PFSK-1 (cell line): ENCODE results near the gene UBTD1.

Source experiments
- POLR2AphosphoS5 ChIP-seq: IDR thresholded peaks from 2 replicates; pipeline ENCODE4 v1.6.1; 2012; ENCODE audit warnings: low read depth, mild to moderate bottlenecking, control low read depth, low read length, moderate library complexity
- SIN3A ChIP-seq: IDR thresholded peaks from 2 replicates; pipeline ENCODE4 v1.6.1; 2012; ENCODE audit warnings: mild to moderate bottlenecking, low read length, moderate library complexity, borderline replicate concordance; ENCODE audit not compliant: insufficient read depth
- TAF1 ChIP-seq: IDR thresholded peaks from 2 replicates; pipeline ENCODE4 v1.6.1; 2012; ENCODE audit warnings: low read length, control low read depth, borderline replicate concordance; ENCODE audit not compliant: insufficient read depth
- TF ChIP-seq, protein P1 (sequence below), 2 experiments: IDR thresholded peaks; 2 replicates each; pipeline versions ENCODE4 v1.6.1 to v1.8.0; 2011 to 2012; ENCODE audit warnings: low read depth in 2 of 2, low read length in 2 of 2, control low read depth in 1 of 2, inconsistent platforms in 1 of 2, mild to moderate bottlenecking in 1 of 2, moderate library complexity in 1 of 2; ENCODE audit not compliant: insufficient read depth in 1 of 2

GRCh38 chr10:97468162-97468561 is 30.6 kb upstream of the UBTD1 start:
- TF ChIP-seq POLR2AphosphoS5 (no peak), TAF1 (no peak), SIN3A (no peak)
- TF ChIP-seq, protein P1, sequence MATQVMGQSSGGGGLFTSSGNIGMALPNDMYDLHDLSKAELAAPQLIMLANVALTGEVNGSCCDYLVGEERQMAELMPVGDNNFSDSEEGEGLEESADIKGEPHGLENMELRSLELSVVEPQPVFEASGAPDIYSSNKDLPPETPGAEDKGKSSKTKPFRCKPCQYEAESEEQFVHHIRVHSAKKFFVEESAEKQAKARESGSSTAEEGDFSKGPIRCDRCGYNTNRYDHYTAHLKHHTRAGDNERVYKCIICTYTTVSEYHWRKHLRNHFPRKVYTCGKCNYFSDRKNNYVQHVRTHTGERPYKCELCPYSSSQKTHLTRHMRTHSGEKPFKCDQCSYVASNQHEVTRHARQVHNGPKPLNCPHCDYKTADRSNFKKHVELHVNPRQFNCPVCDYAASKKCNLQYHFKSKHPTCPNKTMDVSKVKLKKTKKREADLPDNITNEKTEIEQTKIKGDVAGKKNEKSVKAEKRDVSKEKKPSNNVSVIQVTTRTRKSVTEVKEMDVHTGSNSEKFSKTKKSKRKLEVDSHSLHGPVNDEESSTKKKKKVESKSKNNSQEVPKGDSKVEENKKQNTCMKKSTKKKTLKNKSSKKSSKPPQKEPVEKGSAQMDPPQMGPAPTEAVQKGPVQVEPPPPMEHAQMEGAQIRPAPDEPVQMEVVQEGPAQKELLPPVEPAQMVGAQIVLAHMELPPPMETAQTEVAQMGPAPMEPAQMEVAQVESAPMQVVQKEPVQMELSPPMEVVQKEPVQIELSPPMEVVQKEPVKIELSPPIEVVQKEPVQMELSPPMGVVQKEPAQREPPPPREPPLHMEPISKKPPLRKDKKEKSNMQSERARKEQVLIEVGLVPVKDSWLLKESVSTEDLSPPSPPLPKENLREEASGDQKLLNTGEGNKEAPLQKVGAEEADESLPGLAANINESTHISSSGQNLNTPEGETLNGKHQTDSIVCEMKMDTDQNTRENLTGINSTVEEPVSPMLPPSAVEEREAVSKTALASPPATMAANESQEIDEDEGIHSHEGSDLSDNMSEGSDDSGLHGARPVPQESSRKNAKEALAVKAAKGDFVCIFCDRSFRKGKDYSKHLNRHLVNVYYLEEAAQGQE (IDR thresholded peaks at IDR 0.05; ENCODE audit: insufficient read depth in 1 of 2, low read depth in 2 of 2, low read length in 2 of 2) = no peak
